Right hindlimb (tissue), 1 donor: Measurements from ENCODE around the gene CABP2.
"Not testable (repeated sequence)": the region's sequence is repeated elsewhere in the genome, so short reads cannot be mapped to it uniquely, and the experiment has no call there.

Experiments used
- DNase-seq: peaks from one replicate; pipeline ENCODE4 v3.0.0-alpha.2; 2018

Gene CABP2

GRCh38 chr11:67493548-67494370 lies 29.5 kb downstream of the CABP2 start:
- no peak for DNase-seq

GRCh38 chr11:67492801-67493547 lies 30.3 kb downstream of the CABP2 start:
- no peak for DNase-seq

- no peak for DNase-seq
Observed at GRCh38 chr11:67492069-67492727, 31.0 kb downstream of the CABP2 start.

GRCh38 chr11:67491276-67492068 lies 31.8 kb downstream of the CABP2 start:
- DNase-seq: no peak

GRCh38 chr11:67490727-67491065 lies 32.5 kb downstream of the CABP2 start:
- DNase-seq: no peak

- DNase-seq: no peak
Observed at GRCh38 chr11:67489885-67490726, 33.1 kb downstream of the CABP2 start.

GRCh38 chr11:67489203-67489884 lies 33.9 kb downstream of the CABP2 start:
- DNase-seq: no peak

- DNase-seq: no peak
Observed at GRCh38 chr11:67486481-67487195, 36.6 kb downstream of the CABP2 start.

GRCh38 chr11:67485873-67486361 lies 37.3 kb downstream of the CABP2 start:
- peak; percentile 27 for DNase-seq

- no peak for DNase-seq
Observed at GRCh38 chr11:67484847-67485311, 38.4 kb downstream of the CABP2 start.

GRCh38 chr11:67483831-67484665 lies 39.2 kb downstream of the CABP2 start:
- no peak for DNase-seq

GRCh38 chr11:67482827-67483798 lies 40.1 kb downstream of the CABP2 start, which contains the start of gene AIP:
Gene AIP, plus strand, starts transcription at chr11:67483026. Its CDS starts 133 bp downstream, at chr11:67483159.
- DNase-seq: peak; percentile 99

GRCh38 chr11:67482275-67482826 lies 40.9 kb downstream of the CABP2 start:
- DNase-seq: no peak

GRCh38 chr11:67477344-67478050 lies 45.7 kb downstream of the CABP2 start:
- DNase-seq: not testable (repeated sequence)

GRCh38 chr11:67476692-67477091 lies 46.6 kb downstream of the CABP2 start:
- DNase-seq: not testable (repeated sequence)

- no peak for DNase-seq
Observed at GRCh38 chr11:67472882-67473281, 50.4 kb downstream of the CABP2 start.
